ENCODE measurements around the gene IER3IP1.
"Not testable (repeated sequence)": the region's sequence is repeated elsewhere in the genome, so short reads cannot be mapped to it uniquely, and the experiment has no call there.

The IER3IP1 gene

GRCh38 chr18:47160256-47160655, 15.9 kb downstream of the IER3IP1 start:
- peak; percentile 53 to 86 for DNase-seq
- no peak overlapping the region for H4K8ac ChIP-seq (ENCODE audit: low read depth, low read length)
- no peak overlapping the region for H2AFZ ChIP-seq (ENCODE audit: insufficient read depth, low read length, poor library complexity)
- H3K4me1 ChIP-seq (ENCODE audit: control insufficient read depth in 1 of 2, insufficient read depth in 2 of 2, low read length in 2 of 2): no peaks in the 10 kb centered on the region
- no CpG with 5 or more reads among the region's 5 CpGs for WGBS (ENCODE audit: extremely low coverage, insufficient coverage, insufficient read length)
- H3K4me3 ChIP-seq (ENCODE audit: low read depth, low read length): no peak overlapping the region
- H3K27me3 ChIP-seq (ENCODE audit: insufficient read depth, low read length): no peaks in the 10 kb centered on the region
- no peaks in the 10 kb centered on the region for H3K79me1 ChIP-seq (ENCODE audit: low read length)
- no peak overlapping the region for H2BK5ac ChIP-seq (ENCODE audit: low read depth, low read length, poor library complexity)
- no peak overlapping the region for H3K27ac ChIP-seq (ENCODE audit: low read depth, low read length)
- no peak overlapping the region for H3K14ac ChIP-seq (ENCODE audit: low read length)
- no peak overlapping the region for H2BK120ac ChIP-seq (ENCODE audit: insufficient read depth, low read length, poor library complexity)
- no peaks in the 10 kb centered on the region for H3K9me3 ChIP-seq (ENCODE audit: insufficient read depth, low read depth, low read length)
- H3K4ac ChIP-seq (ENCODE audit: low read depth, low read length): no peak overlapping the region
- H2BK12ac ChIP-seq (ENCODE audit: low read length): no peak overlapping the region
- H3K79me2 ChIP-seq (ENCODE audit: control insufficient read depth, insufficient read depth, low read length, poor library complexity): no peaks in the 10 kb centered on the region
- H3K36me3 ChIP-seq (ENCODE audit: control insufficient read depth in 1 of 2, insufficient read depth in 2 of 2, low read length in 2 of 2): peaks cover 0 to 2% of the 10 kb centered on the region in 2 experiments
- no peak overlapping the region for H3K9ac ChIP-seq (ENCODE audit: low read length)
- no peak overlapping the region for H3K23ac ChIP-seq (ENCODE audit: low read length)
- no peak overlapping the region for H4K91ac ChIP-seq (ENCODE audit: low read depth, low read length)
- H3K4me2 ChIP-seq (ENCODE audit: low read length): no peak overlapping the region
- H2AK5ac ChIP-seq (ENCODE audit: low read length): no peak overlapping the region
- no peak overlapping the region for H4K12ac ChIP-seq (ENCODE audit: low read depth, low read length)
- no peak overlapping the region for H3K18ac ChIP-seq (ENCODE audit: low read length)

- not testable (repeated sequence) for H4K8ac ChIP-seq (ENCODE audit: low read depth, low read length); H2BK120ac ChIP-seq (ENCODE audit: insufficient read depth, low read length, poor library complexity); H3K79me1 ChIP-seq (ENCODE audit: low read length); H3K4me1 ChIP-seq (ENCODE audit: control insufficient read depth in 1 of 2, insufficient read depth in 2 of 2, low read length in 2 of 2); H3K4me2 ChIP-seq (ENCODE audit: low read length); H2BK5ac ChIP-seq (ENCODE audit: low read depth, low read length, poor library complexity); H2AK5ac ChIP-seq (ENCODE audit: low read length); H2BK12ac ChIP-seq (ENCODE audit: low read length); H3K27ac ChIP-seq (ENCODE audit: low read depth, low read length); H3K23ac ChIP-seq (ENCODE audit: low read length); H3K9me3 ChIP-seq (ENCODE audit: insufficient read depth, low read depth, low read length); H4K12ac ChIP-seq (ENCODE audit: low read depth, low read length); H3K27me3 ChIP-seq (ENCODE audit: insufficient read depth, low read length); H4K91ac ChIP-seq (ENCODE audit: low read depth, low read length); H3K14ac ChIP-seq (ENCODE audit: low read length); H3K9ac ChIP-seq (ENCODE audit: low read length); H3K18ac ChIP-seq (ENCODE audit: low read length); H3K4me3 ChIP-seq (ENCODE audit: low read depth, low read length); H3K36me3 ChIP-seq (ENCODE audit: control insufficient read depth in 1 of 2, insufficient read depth in 2 of 2, low read length in 2 of 2); H2AFZ ChIP-seq (ENCODE audit: insufficient read depth, low read length, poor library complexity); H3K79me2 ChIP-seq (ENCODE audit: control insufficient read depth, insufficient read depth, low read length, poor library complexity); H3K4ac ChIP-seq (ENCODE audit: low read depth, low read length)
- WGBS (ENCODE audit: extremely low coverage, insufficient coverage, insufficient read length): no CpG with 5 or more reads among the region's 16 CpGs
- peak; percentile 36 to 64 for DNase-seq
Measured at GRCh38 chr18:47158404-47158803, 17.8 kb downstream of the IER3IP1 start.

- no peak overlapping the region for H2AFZ ChIP-seq (ENCODE audit: insufficient read depth, low read length, poor library complexity)
- no peak overlapping the region for H3K9ac ChIP-seq (ENCODE audit: low read length)
- peaks cover 6 to 10% of the 10 kb centered on the region in 2 experiments for H3K4me1 ChIP-seq (ENCODE audit: control insufficient read depth in 1 of 2, insufficient read depth in 2 of 2, low read length in 2 of 2)
- peak overlapping the region; percentile 80 for H3K4me2 ChIP-seq (ENCODE audit: low read length)
- no peak overlapping the region for H3K27ac ChIP-seq (ENCODE audit: low read depth, low read length)
- H3K4ac ChIP-seq (ENCODE audit: low read depth, low read length): no peak overlapping the region
- no peak for DNase-seq
- no peak overlapping the region for H3K23ac ChIP-seq (ENCODE audit: low read length)
- no peak overlapping the region for H2BK12ac ChIP-seq (ENCODE audit: low read length)
- peaks cover 14% of the 10 kb centered on the region for H3K79me1 ChIP-seq (ENCODE audit: low read length)
- no peaks in the 10 kb centered on the region for H3K9me3 ChIP-seq (ENCODE audit: insufficient read depth, low read depth, low read length)
- H3K79me2 ChIP-seq (ENCODE audit: control insufficient read depth, insufficient read depth, low read length, poor library complexity): peaks cover 11% of the 10 kb centered on the region
- H3K36me3 ChIP-seq (ENCODE audit: control insufficient read depth in 1 of 2, insufficient read depth in 2 of 2, low read length in 2 of 2): peaks cover 2 to 4% of the 10 kb centered on the region in 2 experiments
- H3K14ac ChIP-seq (ENCODE audit: low read length): no peak overlapping the region
- H2BK120ac ChIP-seq (ENCODE audit: insufficient read depth, low read length, poor library complexity): no peak overlapping the region
- no peak overlapping the region for H4K8ac ChIP-seq (ENCODE audit: low read depth, low read length)
- H2AK5ac ChIP-seq (ENCODE audit: low read length): no peak overlapping the region
- no peak overlapping the region for H2BK5ac ChIP-seq (ENCODE audit: low read depth, low read length, poor library complexity)
- no peak overlapping the region for H4K91ac ChIP-seq (ENCODE audit: low read depth, low read length)
- H3K4me3 ChIP-seq (ENCODE audit: low read depth, low read length): no peak overlapping the region
- H4K12ac ChIP-seq (ENCODE audit: low read depth, low read length): no peak overlapping the region
- H3K18ac ChIP-seq (ENCODE audit: low read length): no peak overlapping the region
- no peaks in the 10 kb centered on the region for H3K27me3 ChIP-seq (ENCODE audit: insufficient read depth, low read length)
Measured at GRCh38 chr18:47151439-47151838, 24.7 kb downstream of the IER3IP1 start.

GRCh38 chr18:47150824-47151366, 25.3 kb downstream of the IER3IP1 start:
- peak overlapping the region; percentile 96 for H4K12ac ChIP-seq (ENCODE audit: low read depth, low read length)
- no peaks in the 10 kb centered on the region for H3K9me3 ChIP-seq (ENCODE audit: insufficient read depth, low read depth, low read length)
- peaks cover 2 to 4% of the 10 kb centered on the region in 2 experiments for H3K36me3 ChIP-seq (ENCODE audit: control insufficient read depth in 1 of 2, insufficient read depth in 2 of 2, low read length in 2 of 2)
- H3K4ac ChIP-seq (ENCODE audit: low read depth, low read length): peak overlapping the region; percentile 13
- H3K9ac ChIP-seq (ENCODE audit: low read length): peak overlapping the region; percentile 90
- H4K8ac ChIP-seq (ENCODE audit: low read depth, low read length): peak overlapping the region; percentile 98
- peaks cover 14% of the 10 kb centered on the region for H3K79me1 ChIP-seq (ENCODE audit: low read length)
- H4K91ac ChIP-seq (ENCODE audit: low read depth, low read length): peak overlapping the region; percentile 88
- peak overlapping the region; percentile 83 for H3K27ac ChIP-seq (ENCODE audit: low read depth, low read length)
- H2BK120ac ChIP-seq (ENCODE audit: insufficient read depth, low read length, poor library complexity): no peak overlapping the region
- no peaks in the 10 kb centered on the region for H3K27me3 ChIP-seq (ENCODE audit: insufficient read depth, low read length)
- H2BK5ac ChIP-seq (ENCODE audit: low read depth, low read length, poor library complexity): peak overlapping the region; percentile 70
- peaks cover 6 to 10% of the 10 kb centered on the region in 2 experiments for H3K4me1 ChIP-seq (ENCODE audit: control insufficient read depth in 1 of 2, insufficient read depth in 2 of 2, low read length in 2 of 2)
- no CpG with 5 or more reads among the region's 13 CpGs for WGBS (ENCODE audit: extremely low coverage, insufficient coverage, insufficient read length)
- H2AK5ac ChIP-seq (ENCODE audit: low read length): no peak overlapping the region
- H2AFZ ChIP-seq (ENCODE audit: insufficient read depth, low read length, poor library complexity): peak overlapping the region; percentile 82
- H2BK12ac ChIP-seq (ENCODE audit: low read length): no peak overlapping the region
- peak overlapping the region; percentile 80 for H3K4me2 ChIP-seq (ENCODE audit: low read length)
- H3K14ac ChIP-seq (ENCODE audit: low read length): peak overlapping the region; percentile 90
- DNase-seq: no peak
- no peak overlapping the region for H3K18ac ChIP-seq (ENCODE audit: low read length)
- peak overlapping the region; percentile 35 for H3K23ac ChIP-seq (ENCODE audit: low read length)
- H3K79me2 ChIP-seq (ENCODE audit: control insufficient read depth, insufficient read depth, low read length, poor library complexity): peaks cover 11% of the 10 kb centered on the region
- peak overlapping the region; percentile 80 for H3K4me3 ChIP-seq (ENCODE audit: low read depth, low read length)

Data from trophoblast cell (in vitro differentiated cells and primary cell).